Neural progenitor cell (in vitro differentiated cells): ENCODE measurements around the gene PLTP.

Source experiments
- EZH2 ChIP-seq: fragments of 200-600 bp; sonication (generic); IDR thresholded peaks from 2 replicates; pipeline ENCODE4 v1.6.1; 2017; ENCODE audit warnings: antibody characterized with exemption, mild to moderate bottlenecking, moderate library complexity
- TF ChIP-seq, protein P1 (sequence below): fragments of 200-600 bp; sonication (generic); IDR thresholded peaks from 2 replicates; pipeline ENCODE4 v1.5.1; 2017; ENCODE audit warnings: antibody characterized with exemption, mild to moderate bottlenecking

DNA sequence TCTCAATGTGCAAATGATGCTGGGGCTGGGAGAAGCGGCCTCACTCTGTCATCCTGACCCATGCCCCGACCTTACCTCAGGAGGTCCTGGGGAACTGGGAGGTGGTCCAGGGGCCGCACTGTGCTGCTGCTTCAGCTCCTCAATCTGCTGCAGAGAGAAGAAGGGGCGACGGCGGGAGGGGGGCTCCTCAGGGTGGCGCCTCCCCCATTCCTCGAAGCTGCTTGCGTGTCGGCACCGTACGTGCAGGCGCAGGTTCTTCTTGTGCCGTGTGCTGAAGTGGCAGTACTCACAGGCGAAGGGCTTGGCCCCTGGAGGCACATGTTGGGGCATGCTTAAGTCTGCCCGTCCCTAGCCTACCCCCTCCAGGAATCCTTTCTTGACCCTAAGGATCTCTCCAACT lies 47.2 kb upstream of the PLTP start:
- TF ChIP-seq, protein P1, sequence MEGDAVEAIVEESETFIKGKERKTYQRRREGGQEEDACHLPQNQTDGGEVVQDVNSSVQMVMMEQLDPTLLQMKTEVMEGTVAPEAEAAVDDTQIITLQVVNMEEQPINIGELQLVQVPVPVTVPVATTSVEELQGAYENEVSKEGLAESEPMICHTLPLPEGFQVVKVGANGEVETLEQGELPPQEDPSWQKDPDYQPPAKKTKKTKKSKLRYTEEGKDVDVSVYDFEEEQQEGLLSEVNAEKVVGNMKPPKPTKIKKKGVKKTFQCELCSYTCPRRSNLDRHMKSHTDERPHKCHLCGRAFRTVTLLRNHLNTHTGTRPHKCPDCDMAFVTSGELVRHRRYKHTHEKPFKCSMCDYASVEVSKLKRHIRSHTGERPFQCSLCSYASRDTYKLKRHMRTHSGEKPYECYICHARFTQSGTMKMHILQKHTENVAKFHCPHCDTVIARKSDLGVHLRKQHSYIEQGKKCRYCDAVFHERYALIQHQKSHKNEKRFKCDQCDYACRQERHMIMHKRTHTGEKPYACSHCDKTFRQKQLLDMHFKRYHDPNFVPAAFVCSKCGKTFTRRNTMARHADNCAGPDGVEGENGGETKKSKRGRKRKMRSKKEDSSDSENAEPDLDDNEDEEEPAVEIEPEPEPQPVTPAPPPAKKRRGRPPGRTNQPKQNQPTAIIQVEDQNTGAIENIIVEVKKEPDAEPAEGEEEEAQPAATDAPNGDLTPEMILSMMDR: no peak
- no peak for TF ChIP-seq EZH2
